HepG2 (cell line): ENCODE measurements around the gene PPP1R3C. TPM values are rescaled to one million over a fixed set of nuclear protein-coding genes. Genes with fewer than 3 reads are reported as not detected.

Experiments
- ATAC-seq: fragments of 200-7000 bp; cut with Tn5 transposase; 3 replicates; pipeline ENCODE4 v1.9.1; 2020; ENCODE audit warnings: mild to moderate bottlenecking, moderate library complexity
- BruUV-seq: library from RNA; stranded (reverse); fragments of 400-500 nt; replicated peaks from 2 replicates; lab custom pipeline; 2021; lab: Mats Ljungman, UMichigan
- CTCF ChIA-PET: fragments of 300-600 bp; formaldehyde crosslinking; extraction: SDS; loops from one replicate; lab custom pipeline; 2021; ENCODE audit warnings: low total read pairs, inconsistent platforms, low intra/inter-chr PET ratio; lab: Yijun Ruan, JAX
- POLR2A ChIA-PET: fragments of 350-600 bp; sonication (Branson Sonifier 250); formaldehyde crosslinking; loops from one replicate; lab custom pipeline; 2020; ENCODE audit warnings: antibody characterized with exemption, inconsistent platforms; lab: Yijun Ruan, JAX
- DNase-seq: peaks from one replicate; pipeline ENCODE4 v3.0.0-alpha.2; 2015; ENCODE audit warnings: low spot score
- FAIRE-seq: peaks from 3 replicates; lab custom pipeline; 2011; peaks lifted over from hg19 to GRCh38; lab: Jason Lieb, UNC
- H2AFZ ChIP-seq: one replicate; pipeline ENCODE4 v1.6.1; 2011; ENCODE audit warnings: low read length, inconsistent platforms
- H3K27ac ChIP-seq: fragments of 300-600 bp; 3 replicates; pipeline ENCODE4 v1.8.0; 2011; ENCODE audit warnings: mixed run types, mild to moderate bottlenecking, mixed read lengths, low read length, inconsistent platforms; ENCODE audit not compliant: insufficient read depth; ENCODE audit errors: extremely low read length
- H3K27me3 ChIP-seq, 2 experiments: fragments of 200-600 bp in 1 of 2; 2 replicates in 1 of 2; 3 replicates in 1 of 2; pipeline versions ENCODE4 v1.6.0 to v1.8.0; 2011; ENCODE audit warnings: low read length in 2 of 2, mild to moderate bottlenecking in 2 of 2, moderate library complexity in 2 of 2, inconsistent platforms in 1 of 2; ENCODE audit not compliant: insufficient read depth in 2 of 2, control insufficient read depth in 1 of 2
- H3K36me3 ChIP-seq, 2 experiments: fragments of 200-600 bp in 1 of 2; replicated peaks in 1 of 2; 2 replicates in 1 of 2; 3 replicates in 1 of 2; pipeline versions ENCODE4 v1.5.1 to v1.8.0; 2011; ENCODE audit warnings: low read length in 2 of 2, inconsistent platforms in 1 of 2; ENCODE audit not compliant: insufficient read depth in 2 of 2, control insufficient read depth in 1 of 2
- H3K4me1 ChIP-seq: 2 replicates; pipeline ENCODE4 v1.5.1; 2012; ENCODE audit warnings: low read length, inconsistent platforms; ENCODE audit not compliant: insufficient read depth
- H3K4me2 ChIP-seq: 2 replicates; pipeline ENCODE4 v1.6.0; 2011; ENCODE audit warnings: low read depth, low read length, inconsistent platforms
- H3K4me3 ChIP-seq, 3 experiments: fragments of 200-600 bp in 1 of 3; sonication (generic), shearing (Covaris generic) in 1 of 3; replicated peaks in 1 of 3; 2 replicates each; pipeline ENCODE4 v1.5.1; 2011 to 2016; ENCODE audit warnings: low read length in 3 of 3, inconsistent platforms in 2 of 3, low read depth in 2 of 3, mild to moderate bottlenecking in 2 of 3, control low read depth in 1 of 3, mixed read lengths in 1 of 3; ENCODE audit not compliant: insufficient read depth in 1 of 3
- H3K79me2 ChIP-seq: one replicate; pipeline ENCODE4 v1.6.1; 2011; ENCODE audit warnings: low read length, inconsistent platforms; ENCODE audit not compliant: insufficient read depth
- H3K9ac ChIP-seq: 2 replicates; pipeline ENCODE4 v1.6.0; 2011; ENCODE audit warnings: mild to moderate bottlenecking, low read depth, low read length, inconsistent platforms; ENCODE audit not compliant: insufficient read depth
- H3K9me3 ChIP-seq: 2 replicates; pipeline ENCODE4 v1.5.1; 2012; ENCODE audit warnings: mild to moderate bottlenecking, low read length
- H4K20me1 ChIP-seq: 2 replicates; pipeline ENCODE4 v1.6.0; 2011; ENCODE audit warnings: inconsistent platforms, mild to moderate bottlenecking, low read length, moderate library complexity; ENCODE audit not compliant: insufficient read depth
- FIP1L1 ChIP-seq: fragments of 200-400 bp; formaldehyde crosslinking; IDR thresholded peaks from 2 replicates; pipeline ENCODE4 v1.6.1; 2018; ENCODE audit warnings: low read depth, mild to moderate bottlenecking, low read length, moderate library complexity, borderline replicate concordance; ENCODE audit not compliant: insufficient read depth
- GLI4 ChIP-seq: sonication (generic); formaldehyde crosslinking; IDR thresholded peaks from 2 replicates; pipeline ENCODE4 v1.5.1; 2020; ENCODE audit warnings: missing genetic modification reagents, mild to moderate bottlenecking, moderate library complexity, borderline replicate concordance
- HMG20B ChIP-seq: conservative IDR thresholded peaks from 2 replicates; pipeline ENCODE4 v1.6.1; 2016; ENCODE audit warnings: missing genetic modification reagents, missing compliant biosample characterization
- NPAS2 ChIP-seq: sonication (generic); formaldehyde crosslinking; IDR thresholded peaks from 2 replicates; pipeline ENCODE4 v1.8.0; 2022; ENCODE audit warnings: mild to moderate bottlenecking, missing genetic modification reagents, borderline replicate concordance
- ZBTB20 ChIP-seq: sonication (generic); formaldehyde crosslinking; IDR thresholded peaks from 2 replicates; pipeline ENCODE4 v1.8.1; 2023; ENCODE audit warnings: missing genetic modification reagents, low read depth, mild to moderate bottlenecking, borderline replicate concordance
- ZNF766 ChIP-seq: sonication (generic); formaldehyde crosslinking; IDR thresholded peaks from 2 replicates; pipeline ENCODE4 v1.5.0; 2020; ENCODE audit warnings: missing genetic modification reagents, borderline replicate concordance
- WGBS: methylation state at CpG from one replicate; pipeline ENCODE4 v1.1.6; 2017; ENCODE audit warnings: low lambda C conversion rate; 5-methylcytosine and 5-hydroxymethylcytosine counted together
- in situ Hi-C: cut with HindIII; loops from 2 replicates; pipeline ENCODE4 v1.10.0; 2017; ENCODE audit warnings: low pct_unique_long_range_greater_than_20kb; ENCODE audit not compliant: extremely low pct_ligation_motif_present
- intact Hi-C: fragments of 100-400 bp; cut with micrococcal nuclease; formaldehyde crosslinking; loops from one replicate; pipeline ENCODE4 v1.10.0; 2022; ENCODE audit not compliant: unreplicated experiment
- polyA plus RNA-seq, 8 experiments: library from polyadenylated mRNA; depleted of rRNA in 3 of 8; stranded (reverse) in 7 of 8; unstranded in 1 of 8; fragments of >200 nt; fragmentation: Illumina TruSeq in 4 of 8; extraction: Trizol in 4 of 8; gene quantifications; 2 replicates each; pipeline versions ENCODE4 v1.2.1 to v1.2.3, GENCODE V29; 2011 to 2016; ENCODE audit warnings: low read depth in 4 of 8, missing spikeins in 1 of 8, mixed read lengths in 1 of 8; ENCODE audit not compliant: insufficient read depth in 1 of 8
- total RNA-seq, 5 experiments: library from RNA; depleted of rRNA; stranded (reverse); fragments of >200 nt; fragmentation: Illumina TruSeq; extraction: Trizol; gene quantifications; 2 replicates each; pipeline ENCODE4 v1.2.3, GENCODE V29; 2016; ENCODE audit warnings: low read depth in 1 of 5
- TF ChIP-seq, protein P1 (sequence below): sonication (generic); formaldehyde crosslinking; IDR thresholded peaks from 2 replicates; pipeline ENCODE4 v1.8.0; 2023; ENCODE audit warnings: mild to moderate bottlenecking, missing genetic modification reagents
- TF ChIP-seq, protein P2 (sequence below): sonication (generic); formaldehyde crosslinking; IDR thresholded peaks from 2 replicates; pipeline ENCODE4 v1.5.0; 2020; ENCODE audit warnings: mild to moderate bottlenecking, missing genetic modification reagents, borderline replicate concordance

PPP1R3C gene
- total and polyA plus RNA-seq, 2 of the 13 experiments (the other 11 are each of a cell fraction or from before 2014, with no cell fraction given), result 13.3 to 14.8 TPM

DNA sequence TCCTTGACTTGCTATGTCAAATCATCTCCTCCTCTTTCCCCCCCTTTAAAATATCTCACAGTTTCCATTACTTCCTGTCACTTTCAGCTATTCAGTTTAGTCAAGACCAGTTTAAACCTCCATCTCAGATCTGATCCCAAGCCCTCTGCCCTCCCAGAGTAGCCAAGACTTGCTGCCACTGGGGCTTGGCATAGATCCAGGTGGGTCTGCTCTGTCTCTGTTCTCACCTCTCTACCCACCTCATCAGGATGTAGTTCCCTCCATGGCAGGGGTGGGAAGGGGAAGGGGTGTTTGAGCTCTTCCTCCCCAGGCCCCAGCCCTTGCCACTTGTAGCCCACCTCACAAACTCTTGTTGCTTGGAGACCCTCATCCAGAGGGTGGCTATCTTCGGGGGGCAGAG is 22.0 kb downstream of the PPP1R3C start:
- DNase-seq (no peak), FAIRE-seq (no peak), ATAC-seq (no peak)
- no peak overlapping the region for H3K27ac ChIP-seq
- no CpG with 5 or more reads among the region's 1 CpG for WGBS
- ChIA-PET CTCF (no interaction called here), POLR2A (interaction anchor here (4.2 kb wide), 1 partner anchor 22 kb away, joined by 22 read pairs; the partner anchor contains the start of gene PPP1R3C)
- BruUV-seq, result no TSS peak
- no peak overlapping the region for H2AFZ ChIP-seq
- H3K4me2 ChIP-seq, result no peak overlapping the region
- H4K20me1 ChIP-seq, result no peaks in the 10 kb centered on the region
- intact Hi-C loops (no loop called here), in situ Hi-C loops (no loop called here)
- no peak for TF ChIP-seq GLI4 (CRISPR knock-in tag)
- no peak for TF ChIP-seq ZBTB20 (CRISPR knock-in tag)
- TF ChIP-seq HMG20B (CRISPR knock-in tag), result no peak
- TF ChIP-seq, protein P1, sequence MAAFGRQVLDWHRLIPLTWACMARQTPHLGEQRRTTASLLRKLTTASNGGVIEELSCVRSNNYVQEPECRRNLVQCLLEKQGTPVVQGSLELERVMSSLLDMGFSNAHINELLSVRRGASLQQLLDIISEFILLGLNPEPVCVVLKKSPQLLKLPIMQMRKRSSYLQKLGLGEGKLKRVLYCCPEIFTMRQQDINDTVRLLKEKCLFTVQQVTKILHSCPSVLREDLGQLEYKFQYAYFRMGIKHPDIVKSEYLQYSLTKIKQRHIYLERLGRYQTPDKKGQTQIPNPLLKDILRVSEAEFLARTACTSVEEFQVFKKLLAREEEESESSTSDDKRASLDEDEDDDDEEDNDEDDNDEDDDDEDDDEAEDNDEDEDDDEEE (CRISPR knock-in tag), result no peak
- TF ChIP-seq, protein P2, sequence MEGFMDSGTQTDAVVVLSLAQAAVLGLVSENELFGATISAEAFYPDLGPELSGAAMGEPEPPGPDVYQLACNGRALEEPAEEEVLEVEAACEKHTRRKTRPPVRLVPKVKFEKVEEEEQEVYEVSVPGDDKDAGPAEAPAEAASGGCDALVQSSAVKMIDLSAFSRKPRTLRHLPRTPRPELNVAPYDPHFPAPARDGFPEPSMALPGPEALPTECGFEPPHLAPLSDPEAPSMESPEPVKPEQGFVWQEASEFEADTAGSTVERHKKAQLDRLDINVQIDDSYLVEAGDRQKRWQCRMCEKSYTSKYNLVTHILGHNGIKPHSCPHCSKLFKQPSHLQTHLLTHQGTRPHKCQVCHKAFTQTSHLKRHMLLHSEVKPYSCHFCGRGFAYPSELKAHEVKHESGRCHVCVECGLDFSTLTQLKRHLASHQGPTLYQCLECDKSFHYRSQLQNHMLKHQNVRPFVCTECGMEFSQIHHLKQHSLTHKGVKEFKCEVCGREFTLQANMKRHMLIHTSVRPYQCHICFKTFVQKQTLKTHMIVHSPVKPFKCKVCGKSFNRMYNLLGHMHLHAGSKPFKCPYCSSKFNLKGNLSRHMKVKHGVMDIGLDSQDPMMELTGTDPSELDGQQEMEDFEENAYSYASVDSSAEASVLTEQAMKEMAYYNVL, result no peak
- no peak for TF ChIP-seq NPAS2
- TF ChIP-seq ZNF766 (CRISPR knock-in tag), result no peak
- no peak for TF ChIP-seq FIP1L1
- no peaks in the 10 kb centered on the region for H3K79me2 ChIP-seq
- peaks cover 21% of the 10 kb centered on the region for H3K4me1 ChIP-seq
- H3K27me3 ChIP-seq, result no peaks in the 10 kb centered on the region
- H3K9me3 ChIP-seq, result peaks cover 5% of the 10 kb centered on the region
- H3K36me3 ChIP-seq, result no peaks in the 10 kb centered on the region
- no peak overlapping the region for H3K9ac ChIP-seq
- H3K4me3 ChIP-seq, result no peak overlapping the region
